K562 (cell line): ENCODE data around the gene MRM3. TPM values are rescaled to one million over a fixed set of nuclear protein-coding genes. Genes with fewer than 3 reads are reported as not detected.

ENCODE experiments used
- ETV5 ChIP-seq: sonication (generic); formaldehyde crosslinking; IDR thresholded peaks from 2 replicates; pipeline ENCODE4 v1.4.0; 2020; ENCODE audit warnings: low read depth, mild to moderate bottlenecking, missing genetic modification reagents
- GABPB1 ChIP-seq: sonication (generic); formaldehyde crosslinking; IDR thresholded peaks from 2 replicates; pipeline ENCODE4 v1.8.0; 2022; ENCODE audit warnings: mild to moderate bottlenecking, missing genetic modification reagents
- GATA2 ChIP-seq: sonication (generic); formaldehyde crosslinking; IDR thresholded peaks from 2 replicates; pipeline ENCODE4 v1.4.0; 2020; ENCODE audit warnings: mild to moderate bottlenecking, missing genetic modification reagents
- HDAC1 ChIP-seq, 2 experiments: fragments of 450-650 bp; IDR thresholded peaks; 2 replicates each; pipeline ENCODE4 v1.6.1; 2016 to 2017; ENCODE audit warnings: inconsistent platforms in 1 of 2, mild to moderate bottlenecking in 1 of 2, moderate library complexity in 1 of 2
- KLF1 ChIP-seq: fragments of 450-650 bp; IDR thresholded peaks from 2 replicates; pipeline ENCODE4 v1.6.1; 2016; ENCODE audit warnings: missing genetic modification characterization, missing compliant biosample characterization
- POLR2A ChIP-seq: fragments of 450-650 bp; conservative IDR thresholded peaks from 2 replicates; pipeline ENCODE4 v1.6.1; 2016
- POLR3A ChIP-seq: IDR thresholded peaks from 2 replicates; pipeline ENCODE4 v1.6.1; 2011; ENCODE audit warnings: borderline replicate concordance, mild to moderate bottlenecking, moderate library complexity; ENCODE audit not compliant: insufficient read length, insufficient read depth; ENCODE audit errors: extremely low read depth
- RAD51 ChIP-seq: fragments of 450-650 bp; IDR thresholded peaks from 2 replicates; pipeline ENCODE4 v1.7.1; 2016; ENCODE audit warnings: low read depth, mild to moderate bottlenecking, borderline replicate concordance
- RBBP5 ChIP-seq: fragments of 200-600 bp; sonication (generic); IDR thresholded peaks from 2 replicates; pipeline ENCODE4 v1.6.1; 2012; ENCODE audit warnings: borderline replicate concordance, mild to moderate bottlenecking, low read length, control low read depth, inconsistent platforms; ENCODE audit not compliant: insufficient read depth, poor library complexity, severe bottlenecking
- SAFB ChIP-seq: fragments of 200-400 bp; formaldehyde crosslinking; IDR thresholded peaks from 2 replicates; pipeline ENCODE4 v1.6.1; 2017; ENCODE audit warnings: low read depth, low read length, borderline replicate concordance
- SUPT5H ChIP-seq: fragments of 450-650 bp; IDR thresholded peaks from 2 replicates; pipeline ENCODE4 v1.6.1; 2016
- TAF1 ChIP-seq: IDR thresholded peaks from 2 replicates; pipeline ENCODE4 v1.6.1; 2011; ENCODE audit warnings: mild to moderate bottlenecking, low read length, moderate library complexity; ENCODE audit not compliant: insufficient read depth, control insufficient read depth, severe bottlenecking; ENCODE audit errors: extremely low read depth
- ZBTB7A ChIP-seq: IDR thresholded peaks from 2 replicates; pipeline ENCODE4 v1.6.1; 2011; ENCODE audit warnings: low read depth, mild to moderate bottlenecking, low read length, moderate library complexity, borderline replicate concordance; ENCODE audit not compliant: control insufficient read depth
- ZNF586 ChIP-seq: fragments of 450-650 bp; formaldehyde crosslinking; conservative IDR thresholded peaks from 2 replicates; pipeline ENCODE4 v1.4.0; 2020; ENCODE audit warnings: mild to moderate bottlenecking, moderate library complexity
- polyA plus RNA-seq, 8 experiments: library from polyadenylated mRNA; depleted of rRNA in 4 of 8; stranded (reverse) in 5 of 8; unstranded in 3 of 8; fragments of >200 nt; fragmentation: Nextera tagmentation in 2 of 8; fragmentation: Illumina TruSeq in 1 of 8; extraction: Ambion mirVana in 2 of 8; extraction: Trizol in 1 of 8; gene quantifications; 2 replicates each; pipeline versions ENCODE4 v1.2.1 to v1.2.3, GENCODE V29; 2011 to 2014; ENCODE audit warnings: inconsistent platforms in 1 of 8, missing spikeins in 1 of 8
- total RNA-seq, 7 experiments: library from RNA; depleted of rRNA in 6 of 7; stranded (reverse); fragments of >200 nt in 6 of 7; fragmentation: Illumina TruSeq in 2 of 7; extraction: Trizol in 2 of 7; gene quantifications; 2 replicates each; pipeline versions ENCODE4 v1.2.1 to v1.2.3, GENCODE V29; 2011 to 2021; ENCODE audit warnings: low replicate concordance in 1 of 7
- TF ChIP-seq, protein P1 (sequence below): sonication (generic); formaldehyde crosslinking; IDR thresholded peaks from 2 replicates; pipeline ENCODE4 v1.8.1; 2023; ENCODE audit warnings: mild to moderate bottlenecking, missing genetic modification reagents
- TF ChIP-seq, protein P2 (sequence below): fragments of 450-650 bp; formaldehyde crosslinking; conservative IDR thresholded peaks from 2 replicates; pipeline ENCODE4 v1.4.0; 2022; ENCODE audit warnings: mild to moderate bottlenecking, missing genetic modification characterization
- TF ChIP-seq, protein P3 (sequence below): IDR thresholded peaks from 2 replicates; pipeline ENCODE4 v1.6.1; 2014; ENCODE audit warnings: antibody characterized with exemption
- TF ChIP-seq, protein P4 (sequence below): fragments of 450-650 bp; IDR thresholded peaks from 2 replicates; pipeline ENCODE4 v1.6.1; 2016; ENCODE audit warnings: borderline replicate concordance

Gene MRM3
- total and polyA plus RNA-seq, 9 of the 15 experiments (the other 6 are each of a cell fraction or from before 2014, with no cell fraction given), result 2.4 to 24.8 (median 18.3) TPM

- TF ChIP-seq, protein P1, sequence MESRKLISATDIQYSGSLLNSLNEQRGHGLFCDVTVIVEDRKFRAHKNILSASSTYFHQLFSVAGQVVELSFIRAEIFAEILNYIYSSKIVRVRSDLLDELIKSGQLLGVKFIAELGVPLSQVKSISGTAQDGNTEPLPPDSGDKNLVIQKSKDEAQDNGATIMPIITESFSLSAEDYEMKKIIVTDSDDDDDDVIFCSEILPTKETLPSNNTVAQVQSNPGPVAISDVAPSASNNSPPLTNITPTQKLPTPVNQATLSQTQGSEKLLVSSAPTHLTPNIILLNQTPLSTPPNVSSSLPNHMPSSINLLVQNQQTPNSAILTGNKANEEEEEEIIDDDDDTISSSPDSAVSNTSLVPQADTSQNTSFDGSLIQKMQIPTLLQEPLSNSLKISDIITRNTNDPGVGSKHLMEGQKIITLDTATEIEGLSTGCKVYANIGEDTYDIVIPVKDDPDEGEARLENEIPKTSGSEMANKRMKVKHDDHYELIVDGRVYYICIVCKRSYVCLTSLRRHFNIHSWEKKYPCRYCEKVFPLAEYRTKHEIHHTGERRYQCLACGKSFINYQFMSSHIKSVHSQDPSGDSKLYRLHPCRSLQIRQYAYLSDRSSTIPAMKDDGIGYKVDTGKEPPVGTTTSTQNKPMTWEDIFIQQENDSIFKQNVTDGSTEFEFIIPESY, result 0 out of 2 replicates have a peak, but pooled peaks have one; percentile 38
- TF ChIP-seq RAD51 (0 out of 2 replicates have a peak, but pooled peaks have one; percentile 13), POLR2A (peak; percentile 83), KLF1 (tag) (peak; percentile 37; the same call in 1 of the 2 replicates), ZBTB7A (peak; percentile 89), HDAC1 (IDR thresholded peaks at IDR 0.05) (peak in 1 of 2 experiments; percentile 97; a peak in 2 of 4 replicates), ETV5 (CRISPR knock-in tag) (0 out of 2 replicates have a peak, but pooled peaks have one; percentile 30), POLR3A (no peak), SAFB (peak; percentile 83), ZNF586 (CRISPR knock-in tag) (no peak), RBBP5 (peak; percentile 99), GABPB1 (CRISPR knock-in tag) (peak; percentile 42), GATA2 (CRISPR knock-in tag) (no peak), SUPT5H (peak; percentile 75), TAF1 (peak; percentile 79)
- TF ChIP-seq, protein P2, sequence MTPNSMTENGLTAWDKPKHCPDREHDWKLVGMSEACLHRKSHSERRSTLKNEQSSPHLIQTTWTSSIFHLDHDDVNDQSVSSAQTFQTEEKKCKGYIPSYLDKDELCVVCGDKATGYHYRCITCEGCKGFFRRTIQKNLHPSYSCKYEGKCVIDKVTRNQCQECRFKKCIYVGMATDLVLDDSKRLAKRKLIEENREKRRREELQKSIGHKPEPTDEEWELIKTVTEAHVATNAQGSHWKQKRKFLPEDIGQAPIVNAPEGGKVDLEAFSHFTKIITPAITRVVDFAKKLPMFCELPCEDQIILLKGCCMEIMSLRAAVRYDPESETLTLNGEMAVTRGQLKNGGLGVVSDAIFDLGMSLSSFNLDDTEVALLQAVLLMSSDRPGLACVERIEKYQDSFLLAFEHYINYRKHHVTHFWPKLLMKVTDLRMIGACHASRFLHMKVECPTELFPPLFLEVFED (CRISPR knock-in tag), result no peak
- TF ChIP-seq, protein P3, sequence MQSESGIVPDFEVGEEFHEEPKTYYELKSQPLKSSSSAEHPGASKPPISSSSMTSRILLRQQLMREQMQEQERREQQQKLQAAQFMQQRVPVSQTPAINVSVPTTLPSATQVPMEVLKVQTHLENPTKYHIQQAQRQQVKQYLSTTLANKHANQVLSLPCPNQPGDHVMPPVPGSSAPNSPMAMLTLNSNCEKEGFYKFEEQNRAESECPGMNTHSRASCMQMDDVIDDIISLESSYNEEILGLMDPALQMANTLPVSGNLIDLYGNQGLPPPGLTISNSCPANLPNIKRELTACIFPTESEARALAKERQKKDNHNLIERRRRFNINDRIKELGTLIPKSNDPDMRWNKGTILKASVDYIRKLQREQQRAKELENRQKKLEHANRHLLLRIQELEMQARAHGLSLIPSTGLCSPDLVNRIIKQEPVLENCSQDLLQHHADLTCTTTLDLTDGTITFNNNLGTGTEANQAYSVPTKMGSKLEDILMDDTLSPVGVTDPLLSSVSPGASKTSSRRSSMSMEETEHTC, result peak; percentile 83
- TF ChIP-seq, protein P4, sequence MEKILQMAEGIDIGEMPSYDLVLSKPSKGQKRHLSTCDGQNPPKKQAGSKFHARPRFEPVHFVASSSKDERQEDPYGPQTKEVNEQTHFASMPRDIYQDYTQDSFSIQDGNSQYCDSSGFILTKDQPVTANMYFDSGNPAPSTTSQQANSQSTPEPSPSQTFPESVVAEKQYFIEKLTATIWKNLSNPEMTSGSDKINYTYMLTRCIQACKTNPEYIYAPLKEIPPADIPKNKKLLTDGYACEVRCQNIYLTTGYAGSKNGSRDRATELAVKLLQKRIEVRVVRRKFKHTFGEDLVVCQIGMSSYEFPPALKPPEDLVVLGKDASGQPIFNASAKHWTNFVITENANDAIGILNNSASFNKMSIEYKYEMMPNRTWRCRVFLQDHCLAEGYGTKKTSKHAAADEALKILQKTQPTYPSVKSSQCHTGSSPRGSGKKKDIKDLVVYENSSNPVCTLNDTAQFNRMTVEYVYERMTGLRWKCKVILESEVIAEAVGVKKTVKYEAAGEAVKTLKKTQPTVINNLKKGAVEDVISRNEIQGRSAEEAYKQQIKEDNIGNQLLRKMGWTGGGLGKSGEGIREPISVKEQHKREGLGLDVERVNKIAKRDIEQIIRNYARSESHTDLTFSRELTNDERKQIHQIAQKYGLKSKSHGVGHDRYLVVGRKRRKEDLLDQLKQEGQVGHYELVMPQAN, result peak; percentile 95
These were observed at the start of gene MRM3, which contains the start of gene GLOD4 (continued) for GRCh38 chr17:781805-782731.
